Measurements from ENCODE around the gene ARID2. TPM values are rescaled to one million over a fixed set of nuclear protein-coding genes. Genes with fewer than 3 reads are reported as not detected.

Gene ARID2
- total and polyA plus RNA-seq, 2 of the 4 experiments (the other 2 are of a cell fraction), result 5.4 to 28.1 TPM

- H3K27me3 ChIP-seq (ENCODE audit: control insufficient read depth, insufficient read depth, low read length), result no peaks in the 10 kb centered on the region
- H3K14ac ChIP-seq (replicated peaks; ENCODE audit: low read depth, low read length), result no peak overlapping the region
- H3K9ac ChIP-seq (ENCODE audit: low read depth, low read length), result no peak overlapping the region
- no peak overlapping the region for H4K5ac ChIP-seq (ENCODE audit: low read depth, low read length)
- intact Hi-C loops (cut with micrococcal nuclease) (loop anchor here (5.0 kb wide), 1 partner anchor 351 kb away; no protein-coding TSS in a partner anchor), dilution Hi-C loops (cut with HindIII; ENCODE audit: low sequenced_read_pairs, unreplicated experiment) (no loop called here), in situ Hi-C loops (cut with MboI; ENCODE audit: low sequenced_read_pairs) (no loop called here)
- no peak overlapping the region for H3K18ac ChIP-seq (ENCODE audit: low read depth, low read length)
- no peak overlapping the region for H2AK9ac ChIP-seq (replicated peaks; ENCODE audit: low read depth, low read length, poor library complexity)
- no peaks in the 10 kb centered on the region; a peak in 1 of 4 replicates for H3K79me1 ChIP-seq (ENCODE audit: low read depth in 1 of 2, low read length in 2 of 2)
- BruUV-seq (replicated peaks), result no TSS peak
- no peak overlapping the region for H3K4me3 ChIP-seq (ENCODE audit: insufficient read depth, low read depth, low read length)
- no peak overlapping the region for H4K8ac ChIP-seq (ENCODE audit: low read depth in 2 of 2, low read length in 2 of 2)
- ChIA-PET POLR2A (ENCODE audit: unreplicated experiment) (no interaction called here), CTCF (interaction anchor here (0.6 to 1.7 kb wide), 2 partner anchors 12 to 110 kb away, joined by 4 to 7 read pairs; no protein-coding TSS in a partner anchor)
- no peak overlapping the region for H3K4ac ChIP-seq (ENCODE audit: low read depth, low read length)
- no peak overlapping the region for H2AK5ac ChIP-seq (ENCODE audit: low read depth, low read length)
- no peak overlapping the region for H2AFZ ChIP-seq (replicated peaks; ENCODE audit: low read length, poor library complexity)
- peaks cover 10% of the 10 kb centered on the region for H3K36me3 ChIP-seq (ENCODE audit: control insufficient read depth, insufficient read depth, low read length)
- no peak overlapping the region for H2BK5ac ChIP-seq (ENCODE audit: low read depth, low read length, poor library complexity, severe bottlenecking)
- no peak overlapping the region for H3K56ac ChIP-seq (ENCODE audit: extremely low read depth, insufficient read depth, low read length)
- H2BK20ac ChIP-seq (ENCODE audit: low read depth, low read length), result no peak overlapping the region
- no peak overlapping the region for H2BK15ac ChIP-seq (ENCODE audit: low read depth, low read length)
- no peaks in the 10 kb centered on the region for H4K20me1 ChIP-seq (ENCODE audit: insufficient read depth, low read length)
- no peak overlapping the region for H4K91ac ChIP-seq (ENCODE audit: insufficient read depth, low read depth, low read length)
- no peak overlapping the region for H2BK120ac ChIP-seq (ENCODE audit: low read depth, low read length)
- ATAC-seq (ENCODE audit: low read depth) (no peak), DNase-seq (peak; percentile 16)
- no peak overlapping the region for H3K23ac ChIP-seq (ENCODE audit: low read depth, low read length)
- no peak overlapping the region for H3K4me2 ChIP-seq (ENCODE audit: low read depth, low read length)
- TF ChIP-seq BHLHE40 (IDR thresholded peaks at IDR 0.05; ENCODE audit: low read depth, low read length) (no peak), CTCF (conservative IDR thresholded peaks at IDR 0.05; ENCODE audit: low read depth, low read length) (peak; percentile 22; the same call in 1 of the 2 replicates)
- no peaks in the 10 kb centered on the region for H3K9me3 ChIP-seq (ENCODE audit: control insufficient read depth, insufficient read depth, low read length)
- H3K4me1 ChIP-seq (ENCODE audit: control insufficient read depth, insufficient read depth, low read length), result no peaks in the 10 kb centered on the region; the same call in 1 of the 2 replicates
- H3K9me1 ChIP-seq (ENCODE audit: insufficient read depth, low read length), result peaks cover 8% of the 10 kb centered on the region; the same call in 1 of the 2 replicates
- WGBS, 2 experiments (ENCODE audit: extremely low coverage in 2 of 2, insufficient read length in 1 of 2), result no CpG with 5 or more reads among the region's 4 CpGs
- no peak overlapping the region for H3K27ac ChIP-seq (ENCODE audit: insufficient read depth, low read length)
These were observed 163.7 kb downstream of the ARID2 start for GRCh38 chr12:45893240-45893639.
